ENCODE measurements around the gene BDKRB2.

BDKRB2 gene

DNA sequence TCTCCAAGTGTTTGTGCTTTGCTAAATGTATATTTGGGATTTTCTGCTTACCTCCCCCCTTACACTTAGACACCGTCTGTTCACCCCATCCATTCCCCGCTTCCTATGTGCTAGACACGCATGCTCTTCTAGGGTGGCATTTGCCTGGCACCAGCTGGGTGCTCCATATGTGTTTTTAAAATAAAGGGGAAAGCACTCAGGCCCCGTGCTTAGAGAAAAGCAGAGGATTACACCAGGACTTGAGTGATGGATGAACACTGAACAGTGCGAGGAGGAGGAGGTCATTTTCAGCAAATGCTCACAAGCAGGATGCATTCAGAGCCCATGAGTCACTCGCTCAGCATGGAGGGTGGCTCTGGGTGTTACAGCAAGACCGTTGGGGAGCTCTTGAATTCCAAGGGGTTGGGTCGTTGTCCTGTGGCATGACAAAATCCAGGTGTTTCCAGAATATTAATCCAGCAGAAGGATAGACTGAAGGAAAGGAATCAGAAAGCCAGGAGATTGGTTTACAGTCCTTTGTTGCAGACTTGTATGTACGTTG is 48.4 kb downstream of the BDKRB2 start:
- peak; percentile 71 for DNase-seq (ENCODE audit: low read depth)

GRCh38 chr14:96254687-96255086 is 50.0 kb downstream of the BDKRB2 start:
- no peak for DNase-seq (ENCODE audit: low read depth)

GRCh38 chr14:96255501-96256366 is 51.1 kb downstream of the BDKRB2 start, which contains the start of gene BDKRB1:
Gene BDKRB1, plus strand, starts transcription at chr14:96256210. Its CDS starts 7,473 bp downstream, at chr14:96263683.
- DNase-seq (ENCODE audit: low read depth) = peak; percentile 93

- DNase-seq (ENCODE audit: low read depth) = peak; percentile 82
Measured at GRCh38 chr14:96256407-96256806, 51.8 kb downstream of the BDKRB2 start.

- DNase-seq (ENCODE audit: low read depth) = no peak
Measured at GRCh38 chr14:96257056-96257455, 52.4 kb downstream of the BDKRB2 start.

DNA sequence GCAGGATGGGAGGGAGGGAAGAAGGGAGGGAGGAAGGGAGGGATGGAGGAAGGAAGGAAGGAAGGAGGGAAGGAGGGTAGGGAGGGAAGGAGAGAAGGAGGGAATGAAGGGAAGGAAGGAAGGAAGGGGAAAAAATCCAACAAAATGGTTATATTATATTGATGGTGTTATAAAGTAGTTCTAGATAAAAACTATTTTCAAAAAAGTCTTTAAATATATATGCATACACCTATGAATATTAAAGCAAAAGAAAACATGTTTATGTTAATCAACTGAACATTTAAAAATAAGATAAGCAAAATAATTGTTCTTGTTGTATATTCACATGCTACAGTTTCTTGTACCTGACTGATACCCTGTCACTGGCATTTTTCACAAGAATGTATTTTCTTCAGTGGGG is 53.3 kb downstream of the BDKRB2 start:
- no peak for DNase-seq (ENCODE audit: low read depth)

DNA sequence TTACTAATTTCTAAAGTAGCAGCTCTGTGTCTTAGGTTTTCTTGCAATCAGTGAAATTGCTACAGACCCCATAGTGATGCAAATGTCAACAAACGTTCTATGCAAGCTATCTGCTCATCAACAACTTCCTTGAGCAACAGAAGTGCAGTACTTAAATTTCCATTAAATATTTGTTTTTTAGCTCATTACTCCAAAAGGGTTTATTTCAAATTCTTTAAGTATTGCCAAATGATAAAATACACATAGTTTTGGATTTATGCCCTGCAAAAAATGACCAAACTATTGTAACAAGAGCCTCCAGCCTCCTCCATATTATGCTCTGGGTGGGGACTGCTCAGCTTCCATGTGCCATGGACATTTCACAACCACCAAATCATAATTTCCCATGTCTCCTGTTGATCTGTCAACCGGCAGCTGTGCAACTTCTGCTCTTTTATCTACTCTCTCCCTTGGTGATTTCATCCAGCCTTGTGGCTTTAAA is 55.7 kb downstream of the BDKRB2 start:
- peak; percentile 73 for DNase-seq (ENCODE audit: low read depth)

DNA sequence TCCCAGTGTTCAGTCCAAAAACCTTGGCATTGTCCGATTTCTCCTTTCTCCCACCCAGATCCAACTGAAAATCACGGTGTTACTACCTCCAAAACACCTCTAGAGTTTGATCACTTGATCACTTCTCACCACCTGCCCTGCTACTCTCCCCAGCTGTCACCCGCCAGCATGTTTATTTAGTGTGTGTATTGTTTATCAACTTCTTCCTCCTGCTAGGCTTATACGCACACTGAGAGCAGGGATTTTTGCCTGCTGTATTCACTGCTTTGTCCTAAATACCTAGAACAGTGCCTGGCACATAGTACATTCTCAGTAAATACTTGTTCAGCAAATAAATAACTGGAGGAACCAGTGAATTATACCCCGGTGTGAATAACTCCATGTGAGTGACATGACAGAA is 56.4 kb downstream of the BDKRB2 start:
- no peak for DNase-seq (ENCODE audit: low read depth)

GRCh38 chr14:96261772-96262655 is 57.4 kb downstream of the BDKRB2 start:
- no peak for DNase-seq (ENCODE audit: low read depth)

DNA sequence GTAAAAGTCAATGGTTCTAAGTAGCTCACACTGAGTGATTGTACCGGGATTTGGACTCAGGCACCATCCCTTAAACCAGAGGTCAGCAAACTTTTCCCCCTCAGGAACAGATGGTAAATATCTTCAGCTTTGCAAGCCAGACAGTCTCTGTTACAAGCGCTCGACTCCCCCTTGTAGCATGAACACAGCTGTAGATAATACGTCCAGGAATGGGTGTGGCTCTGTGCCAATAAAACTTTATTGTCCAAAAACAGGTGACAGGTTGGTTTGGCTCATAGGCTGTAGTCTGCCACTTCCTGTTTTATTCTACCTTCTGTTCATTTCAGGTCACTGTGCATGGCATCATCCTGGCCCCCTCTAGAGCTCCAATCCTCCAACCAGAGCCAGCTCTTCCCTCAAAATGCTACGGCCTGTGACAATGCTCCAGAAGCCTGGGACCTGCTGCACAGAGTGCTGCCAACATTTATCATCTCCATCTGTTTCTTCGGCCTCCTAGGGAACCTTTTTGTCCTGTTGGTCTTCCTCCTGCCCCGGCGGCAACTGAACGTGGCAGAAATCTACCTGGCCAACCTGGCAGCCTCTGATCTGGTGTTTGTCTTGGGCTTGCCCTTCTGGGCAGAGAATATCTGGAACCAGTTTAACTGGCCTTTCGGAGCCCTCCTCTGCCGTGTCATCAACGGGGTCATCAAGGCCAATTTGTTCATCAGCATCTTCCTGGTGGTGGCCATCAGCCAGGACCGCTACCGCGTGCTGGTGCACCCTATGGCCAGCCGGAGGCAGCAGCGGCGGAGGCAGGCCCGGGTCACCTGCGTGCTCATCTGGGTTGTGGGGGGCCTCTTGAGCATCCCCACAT is 58.9 kb downstream of the BDKRB2 start:
- DNase-seq (ENCODE audit: low read depth) = no peak

DNA sequence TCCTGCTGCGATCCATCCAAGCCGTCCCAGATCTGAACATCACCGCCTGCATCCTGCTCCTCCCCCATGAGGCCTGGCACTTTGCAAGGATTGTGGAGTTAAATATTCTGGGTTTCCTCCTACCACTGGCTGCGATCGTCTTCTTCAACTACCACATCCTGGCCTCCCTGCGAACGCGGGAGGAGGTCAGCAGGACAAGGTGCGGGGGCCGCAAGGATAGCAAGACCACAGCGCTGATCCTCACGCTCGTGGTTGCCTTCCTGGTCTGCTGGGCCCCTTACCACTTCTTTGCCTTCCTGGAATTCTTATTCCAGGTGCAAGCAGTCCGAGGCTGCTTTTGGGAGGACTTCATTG is 59.5 kb downstream of the BDKRB2 start:
- no peak for DNase-seq (ENCODE audit: low read depth)

GRCh38 chr14:96264853-96265252 is 60.2 kb downstream of the BDKRB2 start:
- no peak for DNase-seq (ENCODE audit: low read depth)

DNA sequence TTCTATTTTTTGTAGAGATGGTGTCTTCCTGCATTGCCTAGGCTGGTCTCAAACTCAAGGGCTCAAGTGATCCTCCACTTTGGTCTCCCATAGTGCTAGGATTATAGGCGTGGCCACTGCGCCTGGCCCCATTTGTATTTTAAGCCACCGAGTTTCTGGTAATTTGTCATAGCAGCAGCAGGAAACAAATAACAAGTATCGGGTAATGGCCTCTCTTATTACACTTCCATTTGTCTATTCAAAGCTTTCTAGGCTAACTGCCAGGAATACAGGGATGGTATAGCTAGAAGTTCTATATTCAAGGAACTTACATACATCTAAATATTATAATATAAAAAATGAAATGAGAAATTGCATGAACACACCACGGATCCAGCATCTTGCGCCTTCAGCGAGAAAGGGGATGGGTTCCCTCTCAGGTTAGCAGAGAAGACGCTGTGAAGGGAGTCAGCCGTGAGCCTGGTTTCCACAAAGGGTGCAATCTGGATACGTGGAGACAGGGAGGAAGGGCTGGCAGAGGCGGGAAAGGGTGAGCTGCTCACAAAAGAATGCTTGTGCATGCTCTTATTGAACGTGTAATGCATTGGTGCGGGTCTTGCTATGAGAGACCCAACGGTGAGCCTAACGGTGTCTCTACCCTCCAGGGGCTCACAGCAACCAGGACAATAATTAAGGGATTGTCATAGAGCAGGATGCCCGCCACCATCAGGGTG is 60.9 kb downstream of the BDKRB2 start:
- DNase-seq (ENCODE audit: low read depth) = no peak

- no peak for DNase-seq (ENCODE audit: low read depth)
Measured at GRCh38 chr14:96267336-96267735, 62.7 kb downstream of the BDKRB2 start.

- no peak for DNase-seq (ENCODE audit: low read depth)
Measured at GRCh38 chr14:96267916-96268315, 63.3 kb downstream of the BDKRB2 start.

DNA sequence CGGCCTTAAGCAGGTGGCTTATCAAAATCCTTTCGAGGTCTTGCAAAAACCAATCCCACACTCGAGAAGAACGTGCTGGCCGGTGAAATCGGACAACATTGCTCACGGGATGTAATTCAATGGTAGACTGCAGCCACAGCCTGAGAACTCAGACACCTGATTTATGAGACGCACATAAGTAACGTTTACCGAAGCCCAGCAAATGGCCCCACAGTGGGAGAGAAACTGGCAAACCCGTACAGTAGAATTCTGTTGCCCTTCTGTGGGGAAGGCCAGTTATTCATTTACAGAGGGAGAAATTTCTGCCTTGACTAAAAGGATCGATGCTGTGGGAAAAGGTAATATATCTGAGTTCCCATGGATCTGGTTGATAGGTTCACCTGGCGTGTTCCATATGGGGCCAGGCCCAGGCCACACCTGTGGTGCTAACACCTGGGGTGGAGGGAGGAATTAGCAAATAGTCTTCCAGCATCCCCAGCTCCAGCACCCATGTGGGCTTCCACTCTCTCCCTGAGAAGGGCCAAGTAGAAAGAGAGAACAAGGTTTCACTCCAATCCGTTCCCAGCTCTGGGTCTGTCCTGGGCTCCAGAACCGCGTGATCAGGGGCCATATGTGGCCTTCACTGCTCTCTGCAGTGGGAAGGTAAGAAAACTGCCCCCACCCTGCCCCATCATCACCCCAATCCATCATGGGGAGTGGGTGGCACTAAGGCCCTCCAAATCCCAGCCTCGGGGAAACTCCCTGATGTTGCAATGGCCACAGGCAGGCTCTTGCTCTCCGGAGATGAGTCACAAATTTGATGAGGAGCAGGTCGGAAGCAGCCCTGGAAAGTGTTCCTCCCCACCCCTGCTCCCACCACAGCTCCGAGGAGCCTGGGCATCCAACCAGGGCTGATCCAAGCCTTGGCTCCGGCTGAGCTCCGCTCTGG is 64.1 kb downstream of the BDKRB2 start:
- DNase-seq (ENCODE audit: low read depth) = peak; percentile 94

GRCh38 chr14:96269359-96269710 is 64.7 kb downstream of the BDKRB2 start:
- no peak for DNase-seq (ENCODE audit: low read depth)

DNA sequence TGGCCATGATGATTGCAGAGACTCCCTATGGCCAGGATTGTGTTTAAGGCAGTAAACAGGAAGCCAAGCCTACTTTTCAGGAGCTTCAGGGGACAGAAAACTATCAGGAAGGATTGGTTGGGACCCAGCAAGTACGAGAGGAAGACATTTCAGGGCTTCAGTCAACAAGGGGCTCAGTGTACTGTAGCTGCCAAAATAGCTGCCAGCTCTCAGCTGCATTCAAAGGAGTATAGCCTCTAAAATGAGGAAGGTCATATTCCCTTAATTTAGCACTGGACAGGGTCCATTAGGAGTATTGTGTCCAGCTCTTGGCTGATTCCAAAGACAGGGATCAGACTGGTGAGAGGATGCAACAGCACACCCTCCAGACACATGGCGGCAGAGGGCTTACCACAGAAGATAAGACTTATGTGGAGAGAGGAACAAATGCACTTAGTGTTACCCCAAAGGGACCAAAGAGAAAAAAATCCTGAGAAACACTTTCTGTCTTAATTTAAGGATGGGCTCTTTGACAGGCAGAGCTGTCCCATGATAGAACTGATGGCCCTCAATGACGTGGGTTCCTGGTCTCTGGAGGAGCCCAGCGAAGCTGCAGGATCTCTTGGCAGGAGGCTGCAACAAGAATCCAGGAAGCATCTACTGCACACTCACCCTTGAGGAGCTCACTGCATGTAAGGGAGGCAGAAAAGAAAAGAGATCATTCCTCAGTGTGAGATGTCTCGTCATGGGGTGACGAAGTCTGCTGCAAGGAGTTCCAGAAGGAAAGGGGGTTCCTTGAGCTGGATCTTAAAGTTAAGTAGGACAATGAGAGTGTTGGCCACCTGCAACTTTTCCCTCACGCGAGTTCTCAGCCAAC is 66.2 kb downstream of the BDKRB2 start:
- no peak for DNase-seq (ENCODE audit: low read depth)

GRCh38 chr14:96271421-96271762 is 66.8 kb downstream of the BDKRB2 start:
- no peak for DNase-seq (ENCODE audit: low read depth)

Data from stromal cell of bone marrow (primary cell).